Astrocyte (in vitro differentiated cells and primary cell): ENCODE data around the gene METTL18. TPM values are rescaled to one million over a fixed set of nuclear protein-coding genes. Genes with fewer than 3 reads are reported as not detected.
A peak's percentile ranks its signal among the peaks of the same experiment; 100 is the strongest.

Source experiments
- DNase-seq: peaks from one replicate; pipeline ENCODE4 v3.0.0-alpha.2; 2010; ENCODE audit warnings: low read depth
- FAIRE-seq: peaks from 2 replicates; lab custom pipeline; 2011; peaks lifted over from hg19 to GRCh38; lab: Jason Lieb, UNC
- H2AFZ ChIP-seq: 2 replicates; pipeline ENCODE4 v1.6.0; 2012; ENCODE audit warnings: low read depth, low read length, inconsistent platforms
- H3K27ac ChIP-seq: 2 replicates; pipeline ENCODE4 v1.5.1; 2011; ENCODE audit warnings: low read depth, low read length, inconsistent platforms
- H3K27me3 ChIP-seq: 2 replicates; pipeline ENCODE4 v1.6.0; 2011; ENCODE audit warnings: low read length, inconsistent platforms; ENCODE audit not compliant: insufficient read depth
- H3K36me3 ChIP-seq: 2 replicates; pipeline ENCODE4 v1.5.1; 2011; ENCODE audit warnings: low read length, inconsistent platforms; ENCODE audit not compliant: insufficient read depth
- H3K4me1 ChIP-seq: 2 replicates; pipeline ENCODE4 v1.5.1; 2011; ENCODE audit warnings: low read length, inconsistent platforms; ENCODE audit not compliant: insufficient read depth
- H3K4me2 ChIP-seq: 2 replicates; pipeline ENCODE4 v1.6.0; 2012; ENCODE audit warnings: low read length, inconsistent platforms
- H3K4me3 ChIP-seq: 2 replicates; pipeline ENCODE4 v1.5.1; 2011; ENCODE audit warnings: low read depth, mild to moderate bottlenecking, low read length, inconsistent platforms; ENCODE audit not compliant: insufficient read depth
- H3K79me2 ChIP-seq: 2 replicates; pipeline ENCODE4 v1.6.0; 2012; ENCODE audit warnings: mild to moderate bottlenecking, low read length, inconsistent platforms; ENCODE audit not compliant: insufficient read depth
- H3K9ac ChIP-seq: 2 replicates; pipeline ENCODE4 v1.6.0; 2012; ENCODE audit warnings: mild to moderate bottlenecking, low read length, inconsistent platforms
- H3K9me3 ChIP-seq: 2 replicates; pipeline ENCODE4 v1.5.1; 2012; ENCODE audit warnings: low read depth, mild to moderate bottlenecking, low read length, inconsistent platforms; ENCODE audit not compliant: insufficient read depth
- H4K20me1 ChIP-seq: 2 replicates; pipeline ENCODE4 v1.6.0; 2012; ENCODE audit warnings: low read length, inconsistent platforms; ENCODE audit not compliant: insufficient read depth
- H3K27ac Mint-ChIP-seq: one replicate; pipeline ENCODE4 v1.8.0; 2021; ENCODE audit warnings: mild to moderate bottlenecking, mixed read lengths; ENCODE audit not compliant: unreplicated experiment
- H3K27me3 Mint-ChIP-seq: one replicate; pipeline ENCODE4 v1.8.0; 2021; ENCODE audit warnings: low read depth, mixed read lengths; ENCODE audit not compliant: unreplicated experiment
- H3K36me3 Mint-ChIP-seq: one replicate; pipeline ENCODE4 v1.8.0; 2021; ENCODE audit warnings: low read depth, mixed read lengths; ENCODE audit not compliant: unreplicated experiment
- H3K4me1 Mint-ChIP-seq: one replicate; pipeline ENCODE4 v1.8.0; 2021; ENCODE audit warnings: low read depth, mixed read lengths; ENCODE audit not compliant: unreplicated experiment
- H3K4me3 Mint-ChIP-seq: one replicate; pipeline ENCODE4 v1.8.0; 2021; ENCODE audit warnings: mild to moderate bottlenecking, moderate library complexity, mixed read lengths; ENCODE audit not compliant: unreplicated experiment
- H3K9me3 Mint-ChIP-seq: one replicate; pipeline ENCODE4 v1.8.0; 2021; ENCODE audit warnings: mild to moderate bottlenecking, mixed read lengths; ENCODE audit not compliant: unreplicated experiment
- CTCF ChIP-seq: IDR thresholded peaks from 2 replicates; pipeline ENCODE4 v1.5.1; 2011; ENCODE audit warnings: low read depth, mild to moderate bottlenecking, inconsistent platforms, low read length, moderate library complexity; ENCODE audit not compliant: insufficient read depth
- EZH2 ChIP-seq: IDR thresholded peaks from 2 replicates; pipeline ENCODE4 v1.6.1; 2012; ENCODE audit warnings: mild to moderate bottlenecking, low read length, inconsistent platforms; ENCODE audit not compliant: insufficient read depth
- total RNA-seq: library from RNA; stranded (reverse); gene quantifications from 2 replicates; pipeline ENCODE4 v1.2.1, GENCODE V29; 2021

Gene METTL18
- total RNA-seq, 1 donor from 2014 or later, result 3.9 TPM

GRCh38 chr1:169784102-169784501 is 10.6 kb downstream of the METTL18 start:
- TF ChIP-seq CTCF (no peak), EZH2 (no peak)
- H3K36me3 ChIP-seq, result no peaks in the 10 kb centered on the region
- no peaks in the 10 kb centered on the region for H3K9me3 Mint-ChIP-seq
- H3K4me3 ChIP-seq, result no peak overlapping the region
- no peak overlapping the region for H3K4me3 Mint-ChIP-seq
- no peak overlapping the region for H3K27ac ChIP-seq
- no peaks in the 10 kb centered on the region for H3K36me3 Mint-ChIP-seq
- no peaks in the 10 kb centered on the region for H3K9me3 ChIP-seq
- peaks cover 29% of the 10 kb centered on the region for H3K27me3 ChIP-seq
- H3K27me3 Mint-ChIP-seq, result peaks cover 4% of the 10 kb centered on the region
- H3K4me2 ChIP-seq, result no peak overlapping the region
- H3K9ac ChIP-seq, result no peak overlapping the region
- no peak overlapping the region for H3K27ac Mint-ChIP-seq
- no peaks in the 10 kb centered on the region for H3K79me2 ChIP-seq
- no peaks in the 10 kb centered on the region for H4K20me1 ChIP-seq
- no peak for FAIRE-seq
- H3K4me1 ChIP-seq, result peaks cover 11% of the 10 kb centered on the region
- peak; percentile 1 for DNase-seq
- H2AFZ ChIP-seq, result no peak overlapping the region
- peaks cover 19% of the 10 kb centered on the region for H3K4me1 Mint-ChIP-seq

GRCh38 chr1:169782596-169782995 is 12.1 kb downstream of the METTL18 start:
- no peak overlapping the region for H3K27ac ChIP-seq
- no peak overlapping the region for H2AFZ ChIP-seq
- no peak overlapping the region for H3K27ac Mint-ChIP-seq
- H3K79me2 ChIP-seq, result no peaks in the 10 kb centered on the region
- H3K4me1 ChIP-seq, result peaks cover 11% of the 10 kb centered on the region
- H3K27me3 Mint-ChIP-seq, result peaks cover 4% of the 10 kb centered on the region
- no peaks in the 10 kb centered on the region for H3K9me3 ChIP-seq
- DNase-seq (no peak), FAIRE-seq (no peak)
- no peak overlapping the region for H3K4me2 ChIP-seq
- H3K4me3 ChIP-seq, result no peak overlapping the region
- H3K36me3 Mint-ChIP-seq, result no peaks in the 10 kb centered on the region
- TF ChIP-seq CTCF, result no peak
- TF ChIP-seq EZH2, result no peak
- no peaks in the 10 kb centered on the region for H3K9me3 Mint-ChIP-seq
- peaks cover 28% of the 10 kb centered on the region for H3K27me3 ChIP-seq
- no peaks in the 10 kb centered on the region for H4K20me1 ChIP-seq
- H3K4me1 Mint-ChIP-seq, result peaks cover 19% of the 10 kb centered on the region
- no peak overlapping the region for H3K4me3 Mint-ChIP-seq
- no peaks in the 10 kb centered on the region for H3K36me3 ChIP-seq
- no peak overlapping the region for H3K9ac ChIP-seq

DNA sequence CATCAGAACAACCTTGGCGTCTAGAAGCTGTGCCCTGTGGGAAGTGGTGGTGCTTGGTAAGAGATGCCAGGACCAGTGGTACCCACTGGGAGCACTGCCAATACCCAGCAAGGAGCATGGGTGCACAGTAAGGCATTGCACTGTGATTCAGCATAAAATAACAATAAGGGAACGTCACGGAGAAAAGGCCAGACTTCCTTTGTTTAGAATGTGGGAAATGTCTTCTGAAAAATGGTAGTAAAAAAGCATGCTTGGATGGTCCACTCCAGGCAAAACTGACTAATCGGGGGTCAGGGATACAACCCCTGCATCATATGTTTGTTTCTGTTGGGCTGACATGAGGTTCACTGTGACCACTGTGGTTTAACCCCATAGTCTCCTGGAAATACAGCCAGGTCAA is 14.7 kb downstream of the METTL18 start:
- FAIRE-seq (no peak), DNase-seq (peak; percentile 75)
- H3K4me1 ChIP-seq, result peaks cover 11% of the 10 kb centered on the region
- no peak overlapping the region for H3K27ac Mint-ChIP-seq
- H3K79me2 ChIP-seq, result no peaks in the 10 kb centered on the region
- no peak overlapping the region for H3K4me3 ChIP-seq
- peaks cover 13% of the 10 kb centered on the region for H3K27me3 ChIP-seq
- H3K27me3 Mint-ChIP-seq, result no peaks in the 10 kb centered on the region
- H3K9me3 ChIP-seq, result no peaks in the 10 kb centered on the region
- peak overlapping the region; percentile 55 for H3K4me2 ChIP-seq
- H3K36me3 ChIP-seq, result no peaks in the 10 kb centered on the region
- H4K20me1 ChIP-seq, result no peaks in the 10 kb centered on the region
- no peaks in the 10 kb centered on the region for H3K36me3 Mint-ChIP-seq
- no peak overlapping the region for H3K9ac ChIP-seq
- peak overlapping the region; percentile 38 for H2AFZ ChIP-seq
- H3K9me3 Mint-ChIP-seq, result no peaks in the 10 kb centered on the region
- TF ChIP-seq CTCF (no peak), EZH2 (no peak)
- H3K27ac ChIP-seq, result peak overlapping the region; percentile 0
- H3K4me3 Mint-ChIP-seq, result no peak overlapping the region
- H3K4me1 Mint-ChIP-seq, result peaks cover 19% of the 10 kb centered on the region
